Astrocyte (in vitro differentiated cells and primary cell): ENCODE data around the gene OR10G8. TPM values are rescaled to one million over a fixed set of nuclear protein-coding genes. Genes with fewer than 3 reads are reported as not detected.

Experiments used
- DNase-seq: peaks from one replicate; pipeline ENCODE4 v3.0.0-alpha.2; 2010; ENCODE audit warnings: low read depth
- FAIRE-seq: peaks from 2 replicates; lab custom pipeline; 2011; peaks lifted over from hg19 to GRCh38; lab: Jason Lieb, UNC
- H2AFZ ChIP-seq: 2 replicates; pipeline ENCODE4 v1.6.0; 2012; ENCODE audit warnings: low read depth, low read length, inconsistent platforms
- H3K27ac ChIP-seq: 2 replicates; pipeline ENCODE4 v1.5.1; 2011; ENCODE audit warnings: low read depth, low read length, inconsistent platforms
- H3K27me3 ChIP-seq: 2 replicates; pipeline ENCODE4 v1.6.0; 2011; ENCODE audit warnings: low read length, inconsistent platforms; ENCODE audit not compliant: insufficient read depth
- H3K36me3 ChIP-seq: 2 replicates; pipeline ENCODE4 v1.5.1; 2011; ENCODE audit warnings: low read length, inconsistent platforms; ENCODE audit not compliant: insufficient read depth
- H3K4me1 ChIP-seq: 2 replicates; pipeline ENCODE4 v1.5.1; 2011; ENCODE audit warnings: low read length, inconsistent platforms; ENCODE audit not compliant: insufficient read depth
- H3K4me2 ChIP-seq: 2 replicates; pipeline ENCODE4 v1.6.0; 2012; ENCODE audit warnings: low read length, inconsistent platforms
- H3K4me3 ChIP-seq: 2 replicates; pipeline ENCODE4 v1.5.1; 2011; ENCODE audit warnings: low read depth, mild to moderate bottlenecking, low read length, inconsistent platforms; ENCODE audit not compliant: insufficient read depth
- H3K79me2 ChIP-seq: 2 replicates; pipeline ENCODE4 v1.6.0; 2012; ENCODE audit warnings: mild to moderate bottlenecking, low read length, inconsistent platforms; ENCODE audit not compliant: insufficient read depth
- H3K9ac ChIP-seq: 2 replicates; pipeline ENCODE4 v1.6.0; 2012; ENCODE audit warnings: mild to moderate bottlenecking, low read length, inconsistent platforms
- H3K9me3 ChIP-seq: 2 replicates; pipeline ENCODE4 v1.5.1; 2012; ENCODE audit warnings: low read depth, mild to moderate bottlenecking, low read length, inconsistent platforms; ENCODE audit not compliant: insufficient read depth
- H4K20me1 ChIP-seq: 2 replicates; pipeline ENCODE4 v1.6.0; 2012; ENCODE audit warnings: low read length, inconsistent platforms; ENCODE audit not compliant: insufficient read depth
- H3K27ac Mint-ChIP-seq: one replicate; pipeline ENCODE4 v1.8.0; 2021; ENCODE audit warnings: mild to moderate bottlenecking, mixed read lengths; ENCODE audit not compliant: unreplicated experiment
- H3K27me3 Mint-ChIP-seq: one replicate; pipeline ENCODE4 v1.8.0; 2021; ENCODE audit warnings: low read depth, mixed read lengths; ENCODE audit not compliant: unreplicated experiment
- H3K36me3 Mint-ChIP-seq: one replicate; pipeline ENCODE4 v1.8.0; 2021; ENCODE audit warnings: low read depth, mixed read lengths; ENCODE audit not compliant: unreplicated experiment
- H3K4me1 Mint-ChIP-seq: one replicate; pipeline ENCODE4 v1.8.0; 2021; ENCODE audit warnings: low read depth, mixed read lengths; ENCODE audit not compliant: unreplicated experiment
- H3K4me3 Mint-ChIP-seq: one replicate; pipeline ENCODE4 v1.8.0; 2021; ENCODE audit warnings: mild to moderate bottlenecking, moderate library complexity, mixed read lengths; ENCODE audit not compliant: unreplicated experiment
- H3K9me3 Mint-ChIP-seq: one replicate; pipeline ENCODE4 v1.8.0; 2021; ENCODE audit warnings: mild to moderate bottlenecking, mixed read lengths; ENCODE audit not compliant: unreplicated experiment
- CTCF ChIP-seq: IDR thresholded peaks from 2 replicates; pipeline ENCODE4 v1.5.1; 2011; ENCODE audit warnings: low read depth, mild to moderate bottlenecking, inconsistent platforms, low read length, moderate library complexity; ENCODE audit not compliant: insufficient read depth
- EZH2 ChIP-seq: IDR thresholded peaks from 2 replicates; pipeline ENCODE4 v1.6.1; 2012; ENCODE audit warnings: mild to moderate bottlenecking, low read length, inconsistent platforms; ENCODE audit not compliant: insufficient read depth
- total RNA-seq: library from RNA; stranded (reverse); gene quantifications from 2 replicates; pipeline ENCODE4 v1.2.1, GENCODE V29; 2021

OR10G8 gene
- total RNA-seq, 1 donor from 2014 or later = not detected

GRCh38 chr11:124036666-124037065 is 10.1 kb downstream of the OR10G8 start:
- Mint-ChIP-seq H3K27ac (no peak overlapping the region), H3K4me3 (no peak overlapping the region), H3K4me1 (no peaks in the 10 kb centered on the region), H3K9me3 (no peaks in the 10 kb centered on the region), H3K36me3 (no peaks in the 10 kb centered on the region), H3K27me3 (no peaks in the 10 kb centered on the region)
- no peaks in the 10 kb centered on the region for H3K4me1 ChIP-seq
- H3K9me3 ChIP-seq = no peaks in the 10 kb centered on the region
- TF ChIP-seq CTCF = no peak
- no peak for TF ChIP-seq EZH2
- no peaks in the 10 kb centered on the region for H4K20me1 ChIP-seq
- DNase-seq (no peak), FAIRE-seq (no peak)
- no peaks in the 10 kb centered on the region for H3K36me3 ChIP-seq
- H3K4me2 ChIP-seq = no peak overlapping the region
- H3K79me2 ChIP-seq = no peaks in the 10 kb centered on the region
- H3K27me3 ChIP-seq = no peaks in the 10 kb centered on the region
- no peak overlapping the region for H3K4me3 ChIP-seq
- H2AFZ ChIP-seq = no peak overlapping the region
- no peak overlapping the region for H3K9ac ChIP-seq
- H3K27ac ChIP-seq = no peak overlapping the region

- Histone ChIP-seq H3K9me3 (no peaks in the 10 kb centered on the region), H3K9ac (no peak overlapping the region), H4K20me1 (no peaks in the 10 kb centered on the region), H2AFZ (no peak overlapping the region), H3K4me3 (no peak overlapping the region), H3K27ac (no peak overlapping the region), H3K36me3 (no peaks in the 10 kb centered on the region), H3K27me3 (no peaks in the 10 kb centered on the region), H3K4me2 (no peak overlapping the region), H3K79me2 (no peaks in the 10 kb centered on the region), H3K4me1 (no peaks in the 10 kb centered on the region)
- no peak overlapping the region for H3K4me3 Mint-ChIP-seq
- H3K4me1 Mint-ChIP-seq = no peaks in the 10 kb centered on the region
- no peaks in the 10 kb centered on the region for H3K36me3 Mint-ChIP-seq
- no peak for DNase-seq
- H3K9me3 Mint-ChIP-seq = no peaks in the 10 kb centered on the region
- no peaks in the 10 kb centered on the region for H3K27me3 Mint-ChIP-seq
- FAIRE-seq = no peak
- TF ChIP-seq EZH2 (no peak), CTCF (no peak)
- no peak overlapping the region for H3K27ac Mint-ChIP-seq
Measured at GRCh38 chr11:124039557-124039956, 13.0 kb downstream of the OR10G8 start.

GRCh38 chr11:124041254-124041653 is 14.7 kb downstream of the OR10G8 start, which contains the start of gene OR10G7:
TSS of gene OR10G7 (minus strand) at chr11:124041325. CDS start at chr11:124039001, 2,324 bp downstream.
- Histone ChIP-seq H3K4me1 (no peaks in the 10 kb centered on the region), H3K4me2 (no peak within 1 kb of the TSS), H3K27me3 (no peaks in the 10 kb centered on the region), H2AFZ (no peak within 1 kb of the TSS), H3K27ac (no peak within 1 kb of the TSS), H4K20me1 (no peaks in the 10 kb centered on the region), H3K4me3 (no peak within 1 kb of the TSS), H3K79me2 (no peaks in the 10 kb centered on the region), H3K36me3 (no peaks in the 10 kb centered on the region), H3K9me3 (no peaks in the 10 kb centered on the region), H3K9ac (no peak within 1 kb of the TSS)
- H3K27ac Mint-ChIP-seq = peak within 1 kb of the TSS; percentile 14
- no peak for FAIRE-seq
- no peaks in the 10 kb centered on the region for H3K27me3 Mint-ChIP-seq
- DNase-seq = no peak
- H3K4me1 Mint-ChIP-seq = no peaks in the 10 kb centered on the region
- H3K9me3 Mint-ChIP-seq = no peaks in the 10 kb centered on the region
- no peak within 1 kb of the TSS for H3K4me3 Mint-ChIP-seq
- no peaks in the 10 kb centered on the region for H3K36me3 Mint-ChIP-seq
- TF ChIP-seq EZH2 (no peak), CTCF (no peak)
